MM.1S (cell line): ENCODE data around the gene PRKAG3.
A peak's percentile ranks its signal among the peaks of the same experiment; 100 is the strongest.

Experiments
- DNase-seq: peaks from one replicate; pipeline ENCODE4 v3.0.0-alpha.2; 2015
- H2AFZ ChIP-seq: fragments of 300-600 bp; sonication (generic); 2 replicates; pipeline ENCODE4 v1.6.0; 2016; ENCODE audit warnings: antibody characterized with exemption, low read length
- H3F3A ChIP-seq: fragments of 300-600 bp; sonication (generic); 2 replicates; pipeline ENCODE4 v1.6.1; 2016; ENCODE audit warnings: mild to moderate bottlenecking, antibody characterized with exemption, low read length, moderate library complexity, mixed read lengths; ENCODE audit not compliant: insufficient read depth
- H3K27ac ChIP-seq: fragments of 300-600 bp; sonication (generic); 2 replicates; pipeline ENCODE4 v1.5.1; 2016; ENCODE audit warnings: mild to moderate bottlenecking, low read length
- H3K27me3 ChIP-seq: fragments of 300-600 bp; sonication (generic); replicated peaks from 2 replicates; pipeline ENCODE4 v1.6.0; 2016; ENCODE audit warnings: low read length; ENCODE audit not compliant: insufficient read depth
- H3K36me3 ChIP-seq: fragments of 300-600 bp; sonication (generic); replicated peaks from 2 replicates; pipeline ENCODE4 v1.6.1; 2016; ENCODE audit warnings: mild to moderate bottlenecking, low read length, mixed read lengths; ENCODE audit not compliant: insufficient read depth
- H3K4me1 ChIP-seq: fragments of 300-600 bp; sonication (generic); 2 replicates; pipeline ENCODE4 v1.6.1; 2016; ENCODE audit warnings: low read length, mixed read lengths
- H3K4me2 ChIP-seq: fragments of 300-600 bp; sonication (generic); 2 replicates; pipeline ENCODE4 v1.6.0; 2016; ENCODE audit warnings: low read depth, low read length
- H3K4me3 ChIP-seq: fragments of 300-600 bp; sonication (generic); 2 replicates; pipeline ENCODE4 v1.5.1; 2016; ENCODE audit warnings: low read length, mixed read lengths
- H3K79me2 ChIP-seq: fragments of 300-600 bp; sonication (generic); 2 replicates; pipeline ENCODE4 v1.6.1; 2016; ENCODE audit warnings: mixed run types, low read length, mixed read lengths
- H3K9ac ChIP-seq: fragments of 300-600 bp; sonication (generic); 2 replicates; pipeline ENCODE4 v1.6.1; 2016; ENCODE audit warnings: low read length, mixed read lengths
- H3K9me2 ChIP-seq: fragments of 300-600 bp; sonication (generic); replicated peaks from 2 replicates; pipeline ENCODE4 v1.6.1; 2016; ENCODE audit warnings: mild to moderate bottlenecking, low read length, mixed read lengths; ENCODE audit not compliant: insufficient read depth
- H3K9me3 ChIP-seq: fragments of 300-600 bp; sonication (generic); replicated peaks from 2 replicates; pipeline ENCODE4 v1.6.1; 2016; ENCODE audit warnings: mild to moderate bottlenecking, low read length, mixed read lengths; ENCODE audit not compliant: insufficient read depth
- H4K20me1 ChIP-seq: fragments of 300-600 bp; sonication (generic); 2 replicates; pipeline ENCODE4 v1.6.1; 2016; ENCODE audit warnings: mild to moderate bottlenecking, low read length, moderate library complexity, mixed read lengths; ENCODE audit not compliant: insufficient read depth
- CTCF ChIP-seq: fragments of 300-600 bp; sonication (generic); IDR thresholded peaks from 2 replicates; pipeline ENCODE4 v1.5.1; 2016; ENCODE audit warnings: antibody characterized with exemption, low read length, mixed read lengths
- EZH2 ChIP-seq: fragments of 300-600 bp; sonication (generic); optimal IDR thresholded peaks from 2 replicates; pipeline ENCODE3; 2017; ENCODE audit warnings: low read depth, mild to moderate bottlenecking, antibody characterized with exemption, low read length, mixed read lengths
- EZH2phosphoT487 ChIP-seq: fragments of 300-600 bp; sonication (generic); IDR thresholded peaks from 2 replicates; pipeline ENCODE4 v1.6.1; 2018; ENCODE audit warnings: antibody characterized with exemption, low read length

PRKAG3 gene

GRCh38 chr2:218831378-218831990, at the start of gene PRKAG3:
TSS of gene PRKAG3 (minus strand) at chr2:218831803.
- Histone ChIP-seq H3K36me3 (no peaks in the 10 kb centered on the region), H3K4me2 (no peak within 1 kb of the TSS), H3K4me1 (no peaks in the 10 kb centered on the region), H2AFZ (no peak within 1 kb of the TSS), H3F3A (no peaks in the 10 kb centered on the region), H4K20me1 (no peaks in the 10 kb centered on the region), H3K27ac (no peak within 1 kb of the TSS), H3K9ac (no peak within 1 kb of the TSS), H3K27me3 (no peaks in the 10 kb centered on the region), H3K79me2 (no peaks in the 10 kb centered on the region), H3K4me3 (no peak within 1 kb of the TSS), H3K9me2 (no peaks in the 10 kb centered on the region), H3K9me3 (no peaks in the 10 kb centered on the region)
- DNase-seq = no peak
- no peak for TF ChIP-seq EZH2phosphoT487
- TF ChIP-seq EZH2 = no peak
- TF ChIP-seq CTCF = no peak

- Histone ChIP-seq H3K4me2 (peak overlapping the region; percentile 93), H3K9me3 (no peaks in the 10 kb centered on the region), H3K9me2 (no peaks in the 10 kb centered on the region), H3K4me3 (peak overlapping the region; percentile 96), H3K79me2 (peaks cover 47% of the 10 kb centered on the region), H2AFZ (peak overlapping the region; percentile 36), H3K27ac (peak overlapping the region; percentile 98), H3K36me3 (no peaks in the 10 kb centered on the region), H3K9ac (peak overlapping the region; percentile 97), H3K4me1 (peaks cover 71% of the 10 kb centered on the region), H4K20me1 (no peaks in the 10 kb centered on the region), H3F3A (peaks cover 43% of the 10 kb centered on the region), H3K27me3 (no peaks in the 10 kb centered on the region)
- peak; percentile 44 for DNase-seq
- no peak for TF ChIP-seq EZH2
- TF ChIP-seq CTCF = no peak
- no peak for TF ChIP-seq EZH2phosphoT487
These were observed 49.4 kb upstream of the PRKAG3 start for GRCh38 chr2:218880859-218881594.

GRCh38 chr2:218880102-218880858, 48.7 kb upstream of the PRKAG3 start, which contains the start of gene WNT10A:
TSS of gene WNT10A (plus strand) at chr2:218880852. CDS start at chr2:218880996, 144 bp downstream.
- peaks cover 36% of the 10 kb centered on the region for H3F3A ChIP-seq
- no peaks in the 10 kb centered on the region for H3K9me2 ChIP-seq
- H3K4me2 ChIP-seq = peak within 1 kb of the TSS; percentile 93
- peak within 1 kb of the TSS; percentile 97 for H3K9ac ChIP-seq
- H2AFZ ChIP-seq = peak within 1 kb of the TSS; percentile 36
- no peaks in the 10 kb centered on the region for H3K36me3 ChIP-seq
- no peaks in the 10 kb centered on the region for H4K20me1 ChIP-seq
- H3K9me3 ChIP-seq = no peaks in the 10 kb centered on the region
- peaks cover 45% of the 10 kb centered on the region for H3K79me2 ChIP-seq
- peak within 1 kb of the TSS; percentile 96 for H3K4me3 ChIP-seq
- TF ChIP-seq CTCF (no peak), EZH2 (no peak), EZH2phosphoT487 (no peak)
- H3K27me3 ChIP-seq = no peaks in the 10 kb centered on the region
- peak within 1 kb of the TSS; percentile 98 for H3K27ac ChIP-seq
- peak; percentile 97 for DNase-seq
- peaks cover 63% of the 10 kb centered on the region for H3K4me1 ChIP-seq
